DOHH2 (cell line): ENCODE measurements around the gene MDGA2.

Experiments used
- H3F3A ChIP-seq: fragments of 200-600 bp; sonication (generic), shearing (Covaris generic); 2 replicates; pipeline ENCODE4 v1.6.0; 2016; ENCODE audit warnings: antibody characterized with exemption, mild to moderate bottlenecking; ENCODE audit not compliant: control insufficient read depth, insufficient read depth
- H3K27ac ChIP-seq: fragments of 200-600 bp; sonication (generic); 2 replicates; pipeline ENCODE4 v1.5.1; 2014; ENCODE audit warnings: low read depth, mild to moderate bottlenecking, low read length, moderate library complexity
- H3K27me3 ChIP-seq: fragments of 200-600 bp; sonication (generic); 2 replicates; pipeline ENCODE4 v1.6.1; 2014; ENCODE audit warnings: mild to moderate bottlenecking, low read length, mixed read lengths; ENCODE audit not compliant: control insufficient read depth
- H3K36me3 ChIP-seq: fragments of 200-600 bp; sonication (generic); 2 replicates; pipeline ENCODE4 v1.6.1; 2014; ENCODE audit warnings: mild to moderate bottlenecking, low read length, moderate library complexity, mixed read lengths; ENCODE audit not compliant: control insufficient read depth
- H3K4me1 ChIP-seq: fragments of 200-600 bp; sonication (generic); 2 replicates; pipeline ENCODE4 v1.6.1; 2014; ENCODE audit warnings: mild to moderate bottlenecking, low read length, mixed read lengths; ENCODE audit not compliant: control insufficient read depth
- H3K4me2 ChIP-seq: fragments of 200-600 bp; sonication (generic); 2 replicates; pipeline ENCODE4 v1.6.0; 2014; ENCODE audit warnings: mild to moderate bottlenecking, low read length, moderate library complexity
- H3K4me3 ChIP-seq: fragments of 200-600 bp; sonication (generic); 2 replicates; pipeline ENCODE4 v1.5.1; 2014; ENCODE audit warnings: mild to moderate bottlenecking, low read length, mixed read lengths
- H3K79me2 ChIP-seq: fragments of 200-600 bp; sonication (generic); 2 replicates; pipeline ENCODE4 v1.6.1; 2014; ENCODE audit warnings: mild to moderate bottlenecking, low read length, mixed read lengths; ENCODE audit not compliant: control insufficient read depth
- H3K9me2 ChIP-seq: fragments of 200-600 bp; sonication (generic); replicated peaks from 2 replicates; pipeline ENCODE4 v1.6.1; 2014; ENCODE audit warnings: mild to moderate bottlenecking, low read length, mixed read lengths; ENCODE audit not compliant: control insufficient read depth
- H3K9me3 ChIP-seq: fragments of 200-600 bp; sonication (generic); 2 replicates; pipeline ENCODE4 v1.6.1; 2014; ENCODE audit warnings: antibody characterized with exemption, low read length, mixed read lengths; ENCODE audit not compliant: control insufficient read depth, insufficient read depth
- H4K20me1 ChIP-seq: fragments of 200-600 bp; sonication (generic); 2 replicates; pipeline ENCODE4 v1.6.0; 2014; ENCODE audit warnings: low read depth, mild to moderate bottlenecking, antibody characterized with exemption, low read length, moderate library complexity; ENCODE audit not compliant: control insufficient read depth, insufficient read depth
- CTCF ChIP-seq: fragments of 200-600 bp; sonication (generic); IDR thresholded peaks from one replicate; pipeline ENCODE4 v1.5.1; 2014; ENCODE audit warnings: antibody characterized with exemption, mild to moderate bottlenecking, low read depth, low read length; ENCODE audit not compliant: poor library complexity, severe bottlenecking
- EZH2phosphoT487 ChIP-seq: fragments of 200-600 bp; sonication (generic); IDR thresholded peaks from 2 replicates; pipeline ENCODE4 v1.6.1; 2017; ENCODE audit warnings: borderline replicate concordance, mild to moderate bottlenecking, antibody characterized with exemption, low read length, moderate library complexity, mixed read lengths

MDGA2 gene

GRCh38 chr14:47471075-47471474 is 204.3 kb downstream of the MDGA2 start:
- Histone ChIP-seq H3K9me2 (no peaks in the 10 kb centered on the region), H3F3A (no peaks in the 10 kb centered on the region), H3K27ac (no peak overlapping the region), H3K4me2 (no peak overlapping the region), H3K79me2 (no peaks in the 10 kb centered on the region), H3K36me3 (no peaks in the 10 kb centered on the region), H3K9me3 (no peaks in the 10 kb centered on the region), H3K4me1 (no peaks in the 10 kb centered on the region), H3K4me3 (no peak overlapping the region), H4K20me1 (no peaks in the 10 kb centered on the region), H3K27me3 (no peaks in the 10 kb centered on the region)
- TF ChIP-seq EZH2phosphoT487 (no peak), CTCF (no peak)

GRCh38 chr14:47466916-47467315 is 208.5 kb downstream of the MDGA2 start:
- Histone ChIP-seq H3K4me2 (no peak overlapping the region), H3K4me3 (no peak overlapping the region), H3K79me2 (no peaks in the 10 kb centered on the region), H3K9me3 (no peaks in the 10 kb centered on the region), H3K9me2 (no peaks in the 10 kb centered on the region), H3K36me3 (no peaks in the 10 kb centered on the region), H3K27me3 (no peaks in the 10 kb centered on the region), H4K20me1 (no peaks in the 10 kb centered on the region), H3F3A (no peaks in the 10 kb centered on the region), H3K27ac (no peak overlapping the region), H3K4me1 (no peaks in the 10 kb centered on the region)
- no peak for TF ChIP-seq CTCF
- TF ChIP-seq EZH2phosphoT487, result no peak

- Histone ChIP-seq H3K27me3 (no peaks in the 10 kb centered on the region), H3F3A (no peaks in the 10 kb centered on the region), H3K9me3 (no peaks in the 10 kb centered on the region), H3K79me2 (no peaks in the 10 kb centered on the region), H3K27ac (no peak overlapping the region), H3K4me3 (no peak overlapping the region), H3K4me2 (no peak overlapping the region), H3K4me1 (no peaks in the 10 kb centered on the region), H3K36me3 (no peaks in the 10 kb centered on the region), H4K20me1 (no peaks in the 10 kb centered on the region), H3K9me2 (no peaks in the 10 kb centered on the region)
- TF ChIP-seq EZH2phosphoT487 (no peak), CTCF (no peak)
Measured at GRCh38 chr14:47454025-47454424, 221.4 kb downstream of the MDGA2 start.

GRCh38 chr14:47447076-47447475 is 228.3 kb downstream of the MDGA2 start:
- no peak for TF ChIP-seq EZH2phosphoT487
- TF ChIP-seq CTCF, result no peak
- Histone ChIP-seq H3K9me3 (no peaks in the 10 kb centered on the region), H3F3A (no peaks in the 10 kb centered on the region), H3K27me3 (no peaks in the 10 kb centered on the region), H4K20me1 (no peaks in the 10 kb centered on the region), H3K4me1 (no peaks in the 10 kb centered on the region), H3K27ac (no peak overlapping the region), H3K79me2 (no peaks in the 10 kb centered on the region), H3K4me2 (no peak overlapping the region), H3K9me2 (no peaks in the 10 kb centered on the region), H3K36me3 (no peaks in the 10 kb centered on the region), H3K4me3 (no peak overlapping the region)
